Activated CD8-positive, alpha-beta T cell treated with anti-CD3 and anti-CD28 coated beads for 36 hours (primary cell): ENCODE measurements around the gene ARHGEF16. TPM values are rescaled to one million over a fixed set of nuclear protein-coding genes. Genes with fewer than 3 reads are reported as not detected.

ENCODE experiments used
- ATAC-seq: fragments of 200-7000 bp; cut with Tn5 transposase; one replicate; pipeline ENCODE4 v1.10.0; 2021; ENCODE audit warnings: mild to moderate bottlenecking, moderate library complexity
- CTCF ChIA-PET: fragments of 350-600 bp; sonication (Branson Sonifier 250); formaldehyde crosslinking; loops from one replicate; lab custom pipeline; 2021; ENCODE audit warnings: antibody characterized with exemption; lab: Charles Lee
- POLR2A ChIA-PET: fragments of 350-600 bp; sonication (Branson Sonifier 250); formaldehyde crosslinking; loops from one replicate; lab custom pipeline; 2021; ENCODE audit warnings: antibody characterized with exemption; lab: Charles Lee
- DNase-seq: peaks from one replicate; pipeline ENCODE4 v3.0.0-alpha.2; 2020
- H3K27ac Mint-ChIP-seq: one replicate; pipeline ENCODE4 v1.8.0; 2021; ENCODE audit warnings: mild to moderate bottlenecking, mixed read lengths
- H3K27me3 Mint-ChIP-seq: one replicate; pipeline ENCODE4 v1.8.0; 2021; ENCODE audit warnings: mixed read lengths
- H3K36me3 Mint-ChIP-seq: one replicate; pipeline ENCODE4 v1.8.0; 2021; ENCODE audit warnings: low read depth, mixed read lengths
- H3K4me1 Mint-ChIP-seq: one replicate; pipeline ENCODE4 v1.8.0; 2021; ENCODE audit warnings: low read depth, mixed read lengths
- H3K4me3 Mint-ChIP-seq: one replicate; pipeline ENCODE4 v1.8.0; 2021; ENCODE audit warnings: mild to moderate bottlenecking, moderate library complexity, mixed read lengths
- H3K9me3 Mint-ChIP-seq: one replicate; pipeline ENCODE4 v1.8.0; 2021; ENCODE audit warnings: mixed read lengths
- CTCF ChIP-seq: fragments of 200-600 bp; IDR thresholded peaks from one replicate; pipeline ENCODE4 v1.8.0; 2022; ENCODE audit warnings: antibody characterized with exemption, mild to moderate bottlenecking
- intact Hi-C: fragments of 100-400 bp; cut with micrococcal nuclease; formaldehyde crosslinking; loops from one replicate; pipeline ENCODE4 v1.10.0; 2022
- total RNA-seq, 2 experiments: library from RNA; stranded (reverse); gene quantifications; one replicate each; pipeline ENCODE4 v1.2.3, GENCODE V29; 2021

ARHGEF16 gene
- total RNA-seq, 2 experiments from 2014 or later, result not detected

DNA sequence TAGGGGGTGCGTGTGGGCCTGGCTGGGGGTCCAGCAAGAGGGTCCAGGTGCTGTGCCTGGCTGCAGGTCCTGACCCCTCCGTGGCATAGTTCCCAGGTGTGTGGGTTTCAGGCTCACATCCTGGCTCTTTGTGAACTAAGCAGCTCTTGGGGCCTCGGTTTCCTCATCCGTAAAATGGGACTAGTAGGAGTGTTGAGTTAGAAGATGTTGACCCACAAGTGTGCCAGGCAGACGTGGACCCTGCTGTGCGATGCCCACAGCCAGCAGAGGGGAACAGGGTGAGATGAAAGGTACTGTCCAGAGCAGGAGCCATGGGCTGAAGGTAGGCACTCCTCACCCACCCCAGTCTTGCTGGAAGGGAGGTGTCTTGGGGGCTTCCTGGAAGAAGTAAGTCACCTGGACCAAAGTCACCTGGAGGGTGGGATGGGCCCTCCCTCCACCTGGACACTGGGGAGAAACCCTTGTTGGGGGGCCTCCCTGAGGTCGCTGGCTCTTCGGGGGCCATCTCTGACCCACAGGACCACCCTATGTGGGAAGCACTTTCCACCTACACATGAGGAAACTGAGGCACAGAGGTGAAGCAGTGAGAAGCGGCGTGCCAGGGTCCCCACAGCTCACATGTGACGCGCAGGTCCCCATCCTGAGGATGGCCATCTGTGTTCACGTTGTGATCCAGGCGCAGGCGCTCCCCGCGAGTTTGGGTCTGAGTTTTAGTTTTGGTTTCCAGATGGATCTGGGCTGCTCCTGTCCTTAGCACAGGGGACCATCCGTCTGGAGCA, 1.4 kb downstream of the ARHGEF16 start:
- H3K36me3 Mint-ChIP-seq, result no peaks in the 10 kb centered on the region
- H3K27me3 Mint-ChIP-seq, result peaks cover 10% of the 10 kb centered on the region
- no peak for ATAC-seq
- no peak overlapping the region for H3K27ac Mint-ChIP-seq
- intact Hi-C loops, result no loop called here
- no peak for TF ChIP-seq CTCF
- ChIA-PET POLR2A (no interaction called here), CTCF (no interaction called here)
- DNase-seq, result no peak
- H3K9me3 Mint-ChIP-seq, result no peaks in the 10 kb centered on the region
- H3K4me1 Mint-ChIP-seq, result no peaks in the 10 kb centered on the region
- H3K4me3 Mint-ChIP-seq, result no peak overlapping the region

GRCh38 chr1:3456449-3456963, 2.0 kb downstream of the ARHGEF16 start:
- no peak overlapping the region for H3K27ac Mint-ChIP-seq
- intact Hi-C loops, result no loop called here
- no peaks in the 10 kb centered on the region for H3K9me3 Mint-ChIP-seq
- peaks cover 7% of the 10 kb centered on the region for H3K27me3 Mint-ChIP-seq
- ChIA-PET CTCF (interaction anchor here (1.0 kb wide), 1 partner anchor 34 kb away, joined by 4 read pairs; no protein-coding TSS in a partner anchor), POLR2A (no interaction called here)
- TF ChIP-seq CTCF, result no peak
- DNase-seq (no peak), ATAC-seq (no peak)
- H3K36me3 Mint-ChIP-seq, result no peaks in the 10 kb centered on the region
- H3K4me1 Mint-ChIP-seq, result no peaks in the 10 kb centered on the region
- no peak overlapping the region for H3K4me3 Mint-ChIP-seq

DNA sequence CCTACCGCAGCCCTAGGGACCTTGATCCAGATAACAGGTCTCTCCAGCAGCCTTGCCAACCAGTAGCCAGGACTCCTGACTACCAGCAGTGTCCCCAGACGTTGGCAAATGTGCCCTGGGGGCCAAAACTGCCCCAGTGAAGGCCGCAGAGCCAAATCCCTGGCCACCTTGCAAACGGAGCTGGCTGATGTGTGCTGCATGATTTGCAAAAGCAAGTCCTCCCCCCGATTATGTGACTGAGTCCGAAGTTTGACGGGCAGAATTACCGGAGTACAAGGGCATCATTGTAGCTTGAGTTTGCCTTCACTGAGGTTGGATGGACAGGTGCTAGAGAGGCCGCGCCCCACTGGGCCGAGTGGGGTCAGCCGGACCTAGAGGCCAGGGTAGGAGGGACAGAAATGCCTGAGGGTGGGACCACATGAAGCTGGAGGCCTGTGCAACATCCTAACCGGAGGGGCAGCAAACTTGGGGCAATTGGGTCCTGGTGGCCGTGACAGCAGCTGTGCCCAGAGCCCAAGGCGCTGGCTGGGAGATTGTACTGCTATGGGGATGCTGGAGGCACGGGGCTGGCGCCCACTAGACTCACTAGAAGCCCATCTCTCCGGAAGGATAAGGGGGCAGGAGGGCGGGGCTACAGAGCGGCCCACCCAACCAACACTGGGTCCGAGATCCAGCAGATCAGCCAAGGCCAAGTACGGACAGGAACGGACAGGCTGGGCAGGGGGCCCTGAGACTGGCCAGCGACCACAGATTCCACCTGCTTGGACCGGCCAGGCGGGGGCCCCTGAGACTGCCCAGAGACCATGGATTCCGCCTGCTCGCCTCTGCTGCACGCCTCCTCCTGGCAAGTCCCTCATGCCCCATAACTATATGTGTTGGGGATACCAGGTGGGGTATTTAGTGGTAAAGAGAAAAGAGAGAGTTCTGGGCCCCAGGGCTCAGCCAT, 2.8 kb downstream of the ARHGEF16 start:
- H3K4me1 Mint-ChIP-seq, result no peaks in the 10 kb centered on the region
- ATAC-seq (no peak), DNase-seq (no peak)
- intact Hi-C loops, result no loop called here
- TF ChIP-seq CTCF, result no peak
- H3K9me3 Mint-ChIP-seq, result no peaks in the 10 kb centered on the region
- H3K36me3 Mint-ChIP-seq, result no peaks in the 10 kb centered on the region
- ChIA-PET POLR2A (no interaction called here), CTCF (interaction anchor here (1.0 kb wide), 1 partner anchor 33 kb away, joined by 4 read pairs; no protein-coding TSS in a partner anchor)
- no peak overlapping the region for H3K4me3 Mint-ChIP-seq
- H3K27me3 Mint-ChIP-seq, result peaks cover 5% of the 10 kb centered on the region
- H3K27ac Mint-ChIP-seq, result no peak overlapping the region

- CTCF ChIA-PET, result no interaction called here
- Mint-ChIP-seq H3K4me3 (no peak overlapping the region), H3K27me3 (peaks cover 4% of the 10 kb centered on the region), H3K36me3 (no peaks in the 10 kb centered on the region), H3K9me3 (no peaks in the 10 kb centered on the region), H3K27ac (no peak overlapping the region), H3K4me1 (no peaks in the 10 kb centered on the region)
- POLR2A ChIA-PET, result no interaction called here
- ATAC-seq (no peak), DNase-seq (no peak)
- TF ChIP-seq CTCF, result no peak
- intact Hi-C loops, result no loop called here
Observed at GRCh38 chr1:3457910-3458883, 3.7 kb downstream of the ARHGEF16 start.
